ENCODE results near the gene JARID2.

DNA sequence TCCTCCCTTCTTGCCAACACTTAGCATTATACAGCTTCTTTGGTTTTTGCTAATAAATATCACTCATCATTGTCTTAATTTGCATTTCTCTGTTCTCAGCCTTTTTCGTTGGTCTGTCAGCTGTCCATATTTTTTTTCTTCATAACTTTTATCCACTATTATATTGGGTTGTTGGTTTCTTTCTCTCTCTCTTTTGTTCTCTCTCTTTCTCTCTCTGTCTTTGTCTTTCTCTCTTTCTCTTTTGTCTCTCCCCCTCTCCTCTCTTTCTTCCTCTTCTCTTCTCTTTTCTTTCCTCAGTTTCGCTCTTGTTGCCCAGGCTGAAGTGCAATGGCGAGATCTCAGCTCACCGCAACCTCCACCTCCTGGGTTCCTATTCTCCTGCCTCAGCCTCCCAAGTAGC, 36.5 kb downstream of the JARID2 start:
- no peak for TF ChIP-seq EZH2 (IDR thresholded peaks at IDR 0.05; ENCODE audit: borderline replicate concordance, low read length)
- TF ChIP-seq CTCF (IDR thresholded peaks at IDR 0.05; ENCODE audit: low read length), result no peak

Data from OCI-LY1 (cell line).